Heart left ventricle (tissue), 13 donors: ENCODE results near the gene ASAP2.

ENCODE experiments used
- POLR2A ChIP-seq, 2 donors: fragments of 450-650 bp; IDR thresholded peaks; one replicate each; pipeline ENCODE4 v1.6.1; 2017; ENCODE audit warnings: antibody characterized with exemption in 2 of 2, mild to moderate bottlenecking in 2 of 2, moderate library complexity in 2 of 2
- TF ChIP-seq, protein P1 (sequence below), 12 donors: fragments of 200-600 bp; sonication (generic) in 4 of 12; IDR thresholded peaks; one replicate each; pipeline versions ENCODE4 v1.5.0 to v1.8.0; 2018 to 2022; ENCODE audit warnings: antibody characterized with exemption in 12 of 12, mild to moderate bottlenecking in 5 of 12
- donor health status: ischemic (EF 13 %, LVEDD 7.1; RV severe dilation, severe dysfunction).
- donor health status: DM: no; HTN: yes; CAD: no.
- donor health status: DM: no; HTN: no; CAD: no.
- donor health status: ischemic (EF 25% LVEDD 6.9; RV normal size, moderate dysfunction).
- donor health status: ischemic (EF 25% LVEDD 5.7; RV mildly dilated, moderate dysfunction).
- donor health status: ischemic (EF 35%, LVEDD 5.7; RV mildly dilated, moderate dysfunction).
- donor health status: nonischemic (EF 11% LVEDD 7.7; RV severe dilation, severe dysfunction).
- donor health status: DM: yes; HTN: yes; CAD: no.
- donor health status: PGD.
- donor health status: ischemic (EF 29% LVEDD 5.4; RV normal size, mild dysfunction).
- donor health status: nonischemic (EF 23%, LVEDD 6.1; RV moderate dilation, normal function).

DNA sequence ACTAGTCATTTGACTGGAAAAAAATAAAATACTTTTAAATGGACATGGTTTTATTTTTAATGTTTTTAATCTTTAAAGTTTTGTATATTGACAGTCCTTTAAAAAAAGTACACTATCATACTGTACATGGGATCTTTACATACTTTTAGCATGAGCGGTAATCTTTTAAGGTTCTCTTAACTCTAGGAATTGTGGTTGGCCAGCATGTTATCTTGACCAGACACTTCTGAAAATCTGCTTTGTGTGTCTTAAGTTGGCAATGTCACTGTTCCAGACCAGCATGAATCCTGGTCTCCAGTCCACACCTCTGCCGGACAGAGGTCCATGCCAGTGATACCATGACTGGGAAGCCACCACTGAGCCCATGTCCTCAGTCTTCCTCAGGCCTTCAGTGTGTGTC lies 199.0 kb downstream of the ASAP2 start:
- TF ChIP-seq POLR2A (IDR thresholded peaks at IDR 0.05), result no peak
- TF ChIP-seq, protein P1, sequence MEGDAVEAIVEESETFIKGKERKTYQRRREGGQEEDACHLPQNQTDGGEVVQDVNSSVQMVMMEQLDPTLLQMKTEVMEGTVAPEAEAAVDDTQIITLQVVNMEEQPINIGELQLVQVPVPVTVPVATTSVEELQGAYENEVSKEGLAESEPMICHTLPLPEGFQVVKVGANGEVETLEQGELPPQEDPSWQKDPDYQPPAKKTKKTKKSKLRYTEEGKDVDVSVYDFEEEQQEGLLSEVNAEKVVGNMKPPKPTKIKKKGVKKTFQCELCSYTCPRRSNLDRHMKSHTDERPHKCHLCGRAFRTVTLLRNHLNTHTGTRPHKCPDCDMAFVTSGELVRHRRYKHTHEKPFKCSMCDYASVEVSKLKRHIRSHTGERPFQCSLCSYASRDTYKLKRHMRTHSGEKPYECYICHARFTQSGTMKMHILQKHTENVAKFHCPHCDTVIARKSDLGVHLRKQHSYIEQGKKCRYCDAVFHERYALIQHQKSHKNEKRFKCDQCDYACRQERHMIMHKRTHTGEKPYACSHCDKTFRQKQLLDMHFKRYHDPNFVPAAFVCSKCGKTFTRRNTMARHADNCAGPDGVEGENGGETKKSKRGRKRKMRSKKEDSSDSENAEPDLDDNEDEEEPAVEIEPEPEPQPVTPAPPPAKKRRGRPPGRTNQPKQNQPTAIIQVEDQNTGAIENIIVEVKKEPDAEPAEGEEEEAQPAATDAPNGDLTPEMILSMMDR (IDR thresholded peaks at IDR 0.05), result no peak
